HEK293 (cell line): ENCODE results near the gene IGF2BP2.

Experiments
- ELK4 ChIP-seq: IDR thresholded peaks from 2 replicates; pipeline ENCODE4 v1.6.1; 2011; ENCODE audit warnings: mild to moderate bottlenecking, low read depth, low read length, borderline replicate concordance
- GLI2 ChIP-seq: fragments of 450-650 bp; formaldehyde crosslinking; IDR thresholded peaks from 2 replicates; pipeline ENCODE4; 2017; ENCODE audit warnings: missing biosample characterization, missing genetic modification characterization, low read depth, borderline replicate concordance
- GLIS1 ChIP-seq: fragments of 450-650 bp; formaldehyde crosslinking; IDR thresholded peaks from 2 replicates; pipeline ENCODE4 v1.5.1; 2016; ENCODE audit warnings: missing biosample characterization, missing genetic modification characterization
- GLIS2 ChIP-seq: fragments of 450-650 bp; formaldehyde crosslinking; IDR thresholded peaks from 2 replicates; pipeline ENCODE4 v1.5.1; 2016; ENCODE audit warnings: missing biosample characterization, missing genetic modification characterization
- KLF1 ChIP-seq: fragments of 450-650 bp; formaldehyde crosslinking; IDR thresholded peaks from 2 replicates; pipeline ENCODE4 v1.5.1; 2016; ENCODE audit warnings: missing biosample characterization, missing genetic modification characterization
- PRDM1 ChIP-seq: fragments of 450-650 bp; formaldehyde crosslinking; IDR thresholded peaks from 2 replicates; pipeline ENCODE4; 2016; ENCODE audit warnings: missing biosample characterization, missing genetic modification characterization
- RBAK ChIP-seq: fragments of 450-650 bp; formaldehyde crosslinking; IDR thresholded peaks from 2 replicates; pipeline ENCODE4 v1.5.1; 2016; ENCODE audit warnings: missing biosample characterization, missing genetic modification characterization
- ZBTB26 ChIP-seq: fragments of 450-650 bp; formaldehyde crosslinking; optimal IDR thresholded peaks from 2 replicates; pipeline ENCODE3; 2016; ENCODE audit warnings: missing biosample characterization, mild to moderate bottlenecking, missing genetic modification characterization
- ZBTB44 ChIP-seq: fragments of 450-650 bp; IDR thresholded peaks from 2 replicates; pipeline ENCODE4 v1.5.1; 2018; ENCODE audit warnings: missing biosample characterization, mild to moderate bottlenecking, missing genetic modification characterization
- ZBTB49 ChIP-seq: fragments of 450-650 bp; formaldehyde crosslinking; IDR thresholded peaks from 2 replicates; pipeline ENCODE4 v1.5.1; 2016; ENCODE audit warnings: missing biosample characterization, missing genetic modification characterization, low read depth
- ZBTB7A ChIP-seq: fragments of 450-650 bp; formaldehyde crosslinking; IDR thresholded peaks from 2 replicates; pipeline ENCODE4 v1.5.1; 2016; ENCODE audit warnings: low read depth, missing biosample characterization, missing genetic modification characterization
- ZNF16 ChIP-seq: fragments of 450-650 bp; formaldehyde crosslinking; IDR thresholded peaks from 2 replicates; pipeline ENCODE4 v1.5.1; 2016; ENCODE audit warnings: low read depth, missing biosample characterization, missing genetic modification characterization
- ZNF174 ChIP-seq: fragments of 450-650 bp; formaldehyde crosslinking; IDR thresholded peaks from 2 replicates; pipeline ENCODE4 v1.5.0; 2017; ENCODE audit warnings: missing biosample characterization, mild to moderate bottlenecking, missing genetic modification characterization
- ZNF18 ChIP-seq: fragments of 450-650 bp; formaldehyde crosslinking; IDR thresholded peaks from 2 replicates; pipeline ENCODE4 v1.5.1; 2016; ENCODE audit warnings: missing biosample characterization, missing genetic modification characterization
- ZNF214 ChIP-seq: fragments of 450-650 bp; formaldehyde crosslinking; IDR thresholded peaks from 2 replicates; pipeline ENCODE4 v1.5.1; 2017; ENCODE audit warnings: missing biosample characterization, mild to moderate bottlenecking, missing genetic modification characterization, borderline replicate concordance
- ZNF280D ChIP-seq: fragments of 450-650 bp; formaldehyde crosslinking; IDR thresholded peaks from 2 replicates; pipeline ENCODE4 v1.5.1; 2016; ENCODE audit warnings: missing biosample characterization, missing genetic modification characterization
- ZNF302 ChIP-seq: fragments of 450-650 bp; formaldehyde crosslinking; IDR thresholded peaks from 2 replicates; pipeline ENCODE4 v1.5.1; 2016; ENCODE audit warnings: missing biosample characterization, missing genetic modification characterization, low read depth
- ZNF335 ChIP-seq: fragments of 450-650 bp; formaldehyde crosslinking; conservative IDR thresholded peaks from 2 replicates; pipeline ENCODE4 v1.5.1; 2016; ENCODE audit warnings: missing biosample characterization, missing genetic modification characterization
- ZNF341 ChIP-seq: fragments of 450-650 bp; formaldehyde crosslinking; IDR thresholded peaks from 2 replicates; pipeline ENCODE4; 2016; ENCODE audit warnings: low read depth, missing biosample characterization, missing genetic modification characterization
- ZNF501 ChIP-seq: fragments of 450-650 bp; formaldehyde crosslinking; IDR thresholded peaks from 2 replicates; pipeline ENCODE4 v1.5.1; 2016; ENCODE audit warnings: missing biosample characterization, missing genetic modification characterization
- ZNF510 ChIP-seq: fragments of 450-650 bp; formaldehyde crosslinking; IDR thresholded peaks from 2 replicates; pipeline ENCODE4 v1.5.1; 2018; ENCODE audit warnings: mild to moderate bottlenecking, missing genetic modification characterization, missing biosample characterization; ENCODE audit not compliant: insufficient replicate concordance
- ZNF530 ChIP-seq: fragments of 450-650 bp; formaldehyde crosslinking; IDR thresholded peaks from 2 replicates; pipeline ENCODE4 v1.5.1; 2016; ENCODE audit warnings: low read depth, missing biosample characterization, missing genetic modification characterization
- ZNF585B ChIP-seq: fragments of 450-650 bp; formaldehyde crosslinking; IDR thresholded peaks from 2 replicates; pipeline ENCODE4 v1.5.1; 2016; ENCODE audit warnings: missing biosample characterization, missing genetic modification characterization
- ZNF610 ChIP-seq: fragments of 450-650 bp; formaldehyde crosslinking; IDR thresholded peaks from 2 replicates; pipeline ENCODE4 v1.5.1; 2016; ENCODE audit warnings: missing biosample characterization, missing genetic modification characterization, borderline replicate concordance
- ZNF623 ChIP-seq: fragments of 450-650 bp; formaldehyde crosslinking; IDR thresholded peaks from 2 replicates; pipeline ENCODE4 v1.5.1; 2016; ENCODE audit warnings: missing biosample characterization, missing genetic modification characterization
- ZNF626 ChIP-seq: fragments of 450-650 bp; sonication (Bioruptor Pico); formaldehyde crosslinking; IDR thresholded peaks from 2 replicates; pipeline ENCODE4 v1.5.1; 2018; ENCODE audit warnings: missing biosample characterization, missing genetic modification characterization, inconsistent platforms
- ZNF654 ChIP-seq: fragments of 450-650 bp; formaldehyde crosslinking; IDR thresholded peaks from 2 replicates; pipeline ENCODE4 v1.5.1; 2016; ENCODE audit warnings: low read depth, missing biosample characterization, missing genetic modification characterization
- ZNF785 ChIP-seq: fragments of 450-650 bp; formaldehyde crosslinking; IDR thresholded peaks from 2 replicates; pipeline ENCODE4 v1.5.1; 2016; ENCODE audit warnings: missing biosample characterization, missing genetic modification characterization
- ZSCAN23 ChIP-seq: fragments of 450-650 bp; formaldehyde crosslinking; IDR thresholded peaks from 2 replicates; pipeline ENCODE4 v1.5.1; 2016; ENCODE audit warnings: missing biosample characterization, missing genetic modification characterization

The IGF2BP2 gene

GRCh38 chr3:185807445-185808068 is 17.3 kb downstream of the IGF2BP2 start (continued):
- TF ChIP-seq ZNF18 (tag by site-specific recombination) (no peak), ZNF654 (no peak), ZBTB49 (tag by site-specific recombination) (no peak), ZNF623 (tag by site-specific recombination) (peak; percentile 19; the same call in 1 of the 2 replicates), ZNF510 (tag by site-specific recombination) (no peak), ZNF16 (no peak), ZNF501 (peak; percentile 66; the same call in 1 of the 2 replicates), ZNF785 (tag by site-specific recombination) (0 out of 2 replicates have a peak, but pooled peaks have one; percentile 31), ZNF214 (tag by site-specific recombination) (no peak), GLI2 (tag by site-specific recombination) (no peak), ZNF302 (tag by site-specific recombination) (no peak), ZNF626 (peak; percentile 72; the same call in 1 of the 2 replicates), ZBTB7A (no peak; the same call in 1 of the 2 replicates), ELK4 (no peak), ZBTB26 (tag by site-specific recombination) (no peak), ZNF335 (tag by site-specific recombination) (peak; percentile 46; the same call in 1 of the 2 replicates), ZSCAN23 (tag by site-specific recombination) (peak; percentile 78), ZBTB44 (tag by site-specific recombination) (no peak), ZNF341 (tag by site-specific recombination) (no peak), GLIS2 (tag by site-specific recombination) (peak; percentile 34; the same call in 1 of the 2 replicates), KLF1 (no peak), ZNF280D (tag by site-specific recombination) (peak; percentile 97), RBAK (no peak), ZNF530 (tag by site-specific recombination) (no peak), GLIS1 (tag by site-specific recombination) (peak; percentile 55; the same call in 1 of the 2 replicates), ZNF174 (tag by site-specific recombination) (no peak), ZNF610 (0 out of 2 replicates have a peak, but pooled peaks have one; percentile 20), ZNF585B (tag by site-specific recombination) (no peak), PRDM1 (0 out of 2 replicates have a peak, but pooled peaks have one; percentile 23)
